ENCODE results near the gene DPP10. TPM values are rescaled to one million over a fixed set of nuclear protein-coding genes. Genes with fewer than 3 reads are reported as not detected.
"Not testable (repeated sequence)": the region's sequence is repeated elsewhere in the genome, so short reads cannot be mapped to it uniquely, and the experiment has no call there.

The DPP10 gene
- total RNA-seq, 1 donor from 2014 or later = 2.1 TPM

DNA sequence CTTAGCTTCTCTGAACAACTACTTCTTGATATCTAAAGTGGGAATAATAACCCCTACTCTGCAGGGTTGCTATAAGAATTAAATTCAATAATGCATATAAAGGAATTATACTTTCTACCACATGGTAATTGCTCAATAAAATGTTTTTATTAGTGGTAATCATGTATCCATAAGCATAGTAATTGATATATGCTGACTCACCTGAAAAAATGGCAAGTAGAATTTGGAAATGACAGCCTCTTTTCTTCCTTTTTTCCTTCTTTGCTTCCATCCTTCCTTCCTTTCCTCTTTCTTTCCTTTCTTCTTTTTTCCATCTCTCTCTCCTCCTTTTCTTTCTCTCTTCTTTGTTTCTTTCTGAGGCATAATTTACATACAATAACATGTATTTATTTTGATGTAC, 65.3 kb downstream of the DPP10 start:
- TF ChIP-seq, protein P1, sequence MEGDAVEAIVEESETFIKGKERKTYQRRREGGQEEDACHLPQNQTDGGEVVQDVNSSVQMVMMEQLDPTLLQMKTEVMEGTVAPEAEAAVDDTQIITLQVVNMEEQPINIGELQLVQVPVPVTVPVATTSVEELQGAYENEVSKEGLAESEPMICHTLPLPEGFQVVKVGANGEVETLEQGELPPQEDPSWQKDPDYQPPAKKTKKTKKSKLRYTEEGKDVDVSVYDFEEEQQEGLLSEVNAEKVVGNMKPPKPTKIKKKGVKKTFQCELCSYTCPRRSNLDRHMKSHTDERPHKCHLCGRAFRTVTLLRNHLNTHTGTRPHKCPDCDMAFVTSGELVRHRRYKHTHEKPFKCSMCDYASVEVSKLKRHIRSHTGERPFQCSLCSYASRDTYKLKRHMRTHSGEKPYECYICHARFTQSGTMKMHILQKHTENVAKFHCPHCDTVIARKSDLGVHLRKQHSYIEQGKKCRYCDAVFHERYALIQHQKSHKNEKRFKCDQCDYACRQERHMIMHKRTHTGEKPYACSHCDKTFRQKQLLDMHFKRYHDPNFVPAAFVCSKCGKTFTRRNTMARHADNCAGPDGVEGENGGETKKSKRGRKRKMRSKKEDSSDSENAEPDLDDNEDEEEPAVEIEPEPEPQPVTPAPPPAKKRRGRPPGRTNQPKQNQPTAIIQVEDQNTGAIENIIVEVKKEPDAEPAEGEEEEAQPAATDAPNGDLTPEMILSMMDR (conservative IDR thresholded peaks at IDR 0.05) = no peak
- no peak for DNase-seq (ENCODE audit: low read depth, low spot score)
- Mint-ChIP-seq H3K27me3 (ENCODE audit: low read depth) (peaks cover 3% of the 10 kb centered on the region), H3K4me1 (no peaks in the 10 kb centered on the region), H3K9me3 (no peaks in the 10 kb centered on the region), H3K4me3 (no peak overlapping the region), H3K27ac (ENCODE audit: unreplicated experiment) (no peak overlapping the region), H3K36me3 (ENCODE audit: low read depth) (no peaks in the 10 kb centered on the region)

DNA sequence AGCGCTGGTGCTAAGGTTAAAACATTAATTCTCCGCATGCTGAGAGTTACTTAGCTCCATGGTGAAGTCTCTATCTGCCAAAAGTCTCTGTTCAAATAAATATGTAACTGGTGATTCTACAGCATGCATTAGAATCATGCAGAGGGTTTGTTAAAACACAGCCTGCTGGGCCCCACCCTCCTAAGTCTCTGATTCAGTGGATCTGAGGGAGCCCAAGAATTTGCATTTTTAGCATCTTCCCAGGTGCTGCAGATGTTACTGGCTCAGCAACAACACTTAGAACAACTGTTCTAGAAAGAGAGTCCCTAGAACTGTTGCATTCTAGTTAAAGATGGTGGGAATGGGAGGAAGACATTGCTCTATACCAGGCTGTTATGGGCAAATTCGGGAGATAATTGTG, 73.4 kb downstream of the DPP10 start:
- Mint-ChIP-seq H3K27ac (ENCODE audit: unreplicated experiment) (no peak overlapping the region), H3K4me1 (no peaks in the 10 kb centered on the region), H3K9me3 (no peaks in the 10 kb centered on the region), H3K36me3 (ENCODE audit: low read depth) (no peaks in the 10 kb centered on the region), H3K27me3 (ENCODE audit: low read depth) (peaks cover 2% of the 10 kb centered on the region), H3K4me3 (no peak overlapping the region)
- TF ChIP-seq, protein P1 (conservative IDR thresholded peaks at IDR 0.05) = no peak
- no peak for DNase-seq (ENCODE audit: low read depth, low spot score)

DNA sequence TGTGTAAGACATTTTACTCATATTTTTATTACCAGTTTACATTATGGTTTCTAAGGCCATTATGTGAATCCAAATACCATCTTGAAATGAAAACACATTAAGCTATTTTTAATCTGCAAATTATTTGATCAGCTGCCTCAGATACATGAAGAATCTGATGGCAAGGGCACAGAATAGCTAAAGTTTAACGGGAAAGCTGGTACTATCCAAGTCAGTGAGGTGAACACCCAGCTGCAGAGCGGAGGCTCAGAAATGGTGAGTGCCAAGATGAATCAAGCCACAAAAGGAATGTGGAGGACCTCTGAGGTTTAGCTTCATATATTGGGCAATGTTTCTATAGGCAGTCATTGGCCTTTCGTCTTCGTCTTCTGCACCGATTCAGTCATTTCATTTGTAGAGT, 75.1 kb downstream of the DPP10 start:
- H3K36me3 Mint-ChIP-seq (ENCODE audit: low read depth) = no peaks in the 10 kb centered on the region
- peaks cover 2% of the 10 kb centered on the region for H3K27me3 Mint-ChIP-seq (ENCODE audit: low read depth)
- H3K9me3 Mint-ChIP-seq = no peaks in the 10 kb centered on the region
- DNase-seq (ENCODE audit: low read depth, low spot score) = no peak
- no peak overlapping the region for H3K4me3 Mint-ChIP-seq
- no peaks in the 10 kb centered on the region for H3K4me1 Mint-ChIP-seq
- no peak overlapping the region for H3K27ac Mint-ChIP-seq (ENCODE audit: unreplicated experiment)
- TF ChIP-seq, protein P1 (conservative IDR thresholded peaks at IDR 0.05) = no peak

DNA sequence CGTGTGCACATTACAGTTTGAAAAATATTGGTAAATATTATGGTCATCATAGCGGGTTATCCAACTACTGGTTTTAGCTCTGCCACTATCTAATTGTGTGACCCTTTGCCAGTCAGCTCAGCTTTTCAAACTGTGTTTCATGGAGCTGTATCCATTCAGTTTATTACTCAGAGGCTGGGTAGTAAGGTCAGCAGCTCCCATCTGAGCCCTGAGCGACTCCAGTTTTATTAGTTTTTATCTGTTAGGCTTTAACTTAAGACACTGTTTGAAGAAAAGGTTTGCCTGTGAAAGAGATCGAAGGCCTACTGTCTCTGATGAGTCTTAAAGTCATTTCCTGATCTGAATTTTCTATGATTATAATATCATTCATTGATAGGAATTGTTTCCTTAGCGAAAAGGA, 76.3 kb downstream of the DPP10 start:
- H3K27me3 Mint-ChIP-seq (ENCODE audit: low read depth) = peaks cover 2% of the 10 kb centered on the region

DNA sequence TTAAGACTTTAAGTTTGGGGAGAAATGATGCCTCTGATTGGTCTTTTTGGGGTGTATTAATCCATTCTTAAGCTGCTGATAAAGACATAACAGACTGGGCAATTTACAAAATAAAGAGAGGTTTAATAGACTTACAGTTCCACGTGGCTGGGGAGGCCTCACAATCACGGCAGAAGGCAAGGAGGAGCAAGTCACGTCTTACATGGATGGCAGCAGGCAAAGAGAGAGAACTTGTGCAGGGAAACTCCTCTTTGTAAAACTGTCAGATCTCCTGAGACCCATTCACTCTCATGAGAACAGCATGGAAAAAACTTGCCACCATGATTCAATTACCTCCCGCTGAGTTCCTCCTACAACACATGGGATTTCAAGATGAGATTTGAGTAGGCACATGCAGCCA, 80.2 kb downstream of the DPP10 start:
- H3K9me3 Mint-ChIP-seq; H3K36me3 Mint-ChIP-seq (ENCODE audit: low read depth); DNase-seq (ENCODE audit: low read depth, low spot score); H3K27ac Mint-ChIP-seq (ENCODE audit: unreplicated experiment); H3K27me3 Mint-ChIP-seq (ENCODE audit: low read depth); H3K4me1 Mint-ChIP-seq; H3K4me3 Mint-ChIP-seq: not testable (repeated sequence)

More for the DNA sequence above, 76.3 kb downstream of the DPP10 start:
- H3K9me3 Mint-ChIP-seq = no peaks in the 10 kb centered on the region
- DNase-seq (ENCODE audit: low read depth, low spot score) = no peak
- no peak overlapping the region for H3K27ac Mint-ChIP-seq (ENCODE audit: unreplicated experiment)
- H3K36me3 Mint-ChIP-seq (ENCODE audit: low read depth) = no peaks in the 10 kb centered on the region
- peaks cover 3% of the 10 kb centered on the region for H3K4me1 Mint-ChIP-seq
- H3K4me3 Mint-ChIP-seq = no peak overlapping the region
- TF ChIP-seq, protein P1 (conservative IDR thresholded peaks at IDR 0.05) = no peak

DNA sequence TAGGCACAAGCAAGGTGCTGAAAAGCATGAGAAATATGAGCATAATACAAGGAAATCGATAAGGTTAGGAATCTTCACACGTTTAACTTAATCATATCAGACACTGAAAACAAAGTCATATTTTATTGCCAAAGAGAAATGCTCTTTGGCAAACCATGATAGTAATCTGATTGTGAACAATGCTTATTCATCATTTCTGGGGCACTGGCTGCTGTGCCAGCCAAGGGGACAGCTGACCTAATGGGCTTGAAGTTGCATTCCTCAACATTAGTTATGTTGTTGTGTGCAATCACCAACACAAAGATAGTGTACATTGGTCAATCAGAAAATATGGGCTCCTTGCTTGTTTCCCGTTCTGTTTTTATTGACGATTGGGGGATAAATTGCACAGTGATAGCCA, 83.5 kb downstream of the DPP10 start:
- no peaks in the 10 kb centered on the region for H3K9me3 Mint-ChIP-seq
- DNase-seq (ENCODE audit: low read depth, low spot score) = no peak
- H3K4me3 Mint-ChIP-seq = no peak overlapping the region
- TF ChIP-seq, protein P1 (conservative IDR thresholded peaks at IDR 0.05) = no peak
- H3K27ac Mint-ChIP-seq (ENCODE audit: unreplicated experiment) = no peak overlapping the region
- H3K4me1 Mint-ChIP-seq = peaks cover 5% of the 10 kb centered on the region
- H3K36me3 Mint-ChIP-seq (ENCODE audit: low read depth) = no peaks in the 10 kb centered on the region
- H3K27me3 Mint-ChIP-seq (ENCODE audit: low read depth) = peaks cover 8% of the 10 kb centered on the region
